ENCODE results near the gene KLK3. TPM values are rescaled to one million over a fixed set of nuclear protein-coding genes. Genes with fewer than 3 reads are reported as not detected.

Gene KLK3
- total RNA-seq, 1 experiment from 2014 or later: not detected

DNA sequence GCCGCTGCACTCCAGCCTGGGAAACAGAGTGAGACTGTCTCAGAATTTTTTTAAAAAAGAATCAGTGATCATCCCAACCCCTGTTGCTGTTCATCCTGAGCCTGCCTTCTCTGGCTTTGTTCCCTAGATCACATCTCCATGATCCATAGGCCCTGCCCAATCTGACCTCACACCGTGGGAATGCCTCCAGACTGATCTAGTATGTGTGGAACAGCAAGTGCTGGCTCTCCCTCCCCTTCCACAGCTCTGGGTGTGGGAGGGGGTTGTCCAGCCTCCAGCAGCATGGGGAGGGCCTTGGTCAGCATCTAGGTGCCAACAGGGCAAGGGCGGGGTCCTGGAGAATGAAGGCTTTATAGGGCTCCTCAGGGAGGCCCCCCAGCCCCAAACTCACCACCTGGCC, 18.3 kb downstream of the KLK3 start, which contains the start of gene KLK2:
TSS of gene KLK2 (plus strand) at position 384 of the 400 bp plus-strand sequence. CDS start 35 bp downstream, outside the sequence.
- peaks cover 100% of the 10 kb centered on the region for H3K27me3 ChIP-seq (ENCODE audit: low read length)
- POLR2A ChIA-PET (ENCODE audit: unreplicated experiment): no interaction called here

DNA sequence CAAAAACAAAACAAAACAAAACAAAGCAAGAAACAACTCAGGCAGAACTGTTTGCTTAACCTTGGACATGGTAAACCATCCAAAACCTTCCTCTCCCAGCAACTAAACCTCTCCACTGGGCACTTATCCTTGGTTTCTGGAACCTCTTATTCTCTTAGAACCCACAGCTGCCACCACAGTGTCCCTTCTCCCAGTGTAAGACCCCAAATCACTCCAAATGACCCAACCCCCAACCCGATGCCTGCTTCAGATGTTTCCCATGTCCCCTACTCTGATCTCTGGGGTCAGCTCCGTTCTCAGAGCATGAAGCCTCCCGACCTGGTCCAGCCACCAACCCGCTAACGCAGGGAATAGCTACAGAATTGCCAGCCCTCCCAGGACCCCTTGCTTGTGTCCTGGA, 19.5 kb downstream of the KLK3 start:
- intact Hi-C loops (cut with micrococcal nuclease): no loop called here
- DNase-seq: no peak
- Histone ChIP-seq H4K20me1 (ENCODE audit: low read length) (no peaks in the 10 kb centered on the region), H3F3A (ENCODE audit: low read length, unreplicated experiment) (no peaks in the 10 kb centered on the region), H3K9me3 (ENCODE audit: low read length) (no peaks in the 10 kb centered on the region), H2AFZ (ENCODE audit: low read length) (no peak overlapping the region), H3K79me2 (ENCODE audit: low read length) (no peaks in the 10 kb centered on the region), H3K9ac (ENCODE audit: low read length) (no peak overlapping the region), H3K4me1 (ENCODE audit: insufficient read depth, low read length) (no peaks in the 10 kb centered on the region), H3K4me3 (ENCODE audit: low read length) (no peak overlapping the region), H3K27me3 (ENCODE audit: low read length) (peaks cover 100% of the 10 kb centered on the region), H3K4me2 (ENCODE audit: low read length) (no peak overlapping the region), H3K27ac (ENCODE audit: low read length) (no peak overlapping the region), H3K36me3 (ENCODE audit: low read depth, low read length) (no peaks in the 10 kb centered on the region), H3K9me2 (replicated peaks; ENCODE audit: low read length) (no peaks in the 10 kb centered on the region)
- ATAC-seq: no peak
- TF ChIP-seq EZH2phosphoT487 (IDR thresholded peaks at IDR 0.05; ENCODE audit: borderline replicate concordance, low read length) (no peak), EZH2 (IDR thresholded peaks at IDR 0.05; ENCODE audit: low read length, unreplicated experiment) (no peak)
- TF ChIP-seq, protein P1, sequence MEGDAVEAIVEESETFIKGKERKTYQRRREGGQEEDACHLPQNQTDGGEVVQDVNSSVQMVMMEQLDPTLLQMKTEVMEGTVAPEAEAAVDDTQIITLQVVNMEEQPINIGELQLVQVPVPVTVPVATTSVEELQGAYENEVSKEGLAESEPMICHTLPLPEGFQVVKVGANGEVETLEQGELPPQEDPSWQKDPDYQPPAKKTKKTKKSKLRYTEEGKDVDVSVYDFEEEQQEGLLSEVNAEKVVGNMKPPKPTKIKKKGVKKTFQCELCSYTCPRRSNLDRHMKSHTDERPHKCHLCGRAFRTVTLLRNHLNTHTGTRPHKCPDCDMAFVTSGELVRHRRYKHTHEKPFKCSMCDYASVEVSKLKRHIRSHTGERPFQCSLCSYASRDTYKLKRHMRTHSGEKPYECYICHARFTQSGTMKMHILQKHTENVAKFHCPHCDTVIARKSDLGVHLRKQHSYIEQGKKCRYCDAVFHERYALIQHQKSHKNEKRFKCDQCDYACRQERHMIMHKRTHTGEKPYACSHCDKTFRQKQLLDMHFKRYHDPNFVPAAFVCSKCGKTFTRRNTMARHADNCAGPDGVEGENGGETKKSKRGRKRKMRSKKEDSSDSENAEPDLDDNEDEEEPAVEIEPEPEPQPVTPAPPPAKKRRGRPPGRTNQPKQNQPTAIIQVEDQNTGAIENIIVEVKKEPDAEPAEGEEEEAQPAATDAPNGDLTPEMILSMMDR (conservative IDR thresholded peaks at IDR 0.05; ENCODE audit: low read depth, low read length): no peak
- BruUV-seq (replicated peaks): no TSS peak
- POLR2A ChIA-PET (ENCODE audit: unreplicated experiment): no interaction called here
- CTCF ChIA-PET: no interaction called here

More for the DNA sequence above, 18.3 kb downstream of the KLK3 start, which contains the start of gene KLK2:
- no peak within 1 kb of the TSS for H3K4me3 ChIP-seq (ENCODE audit: low read length)
- no peaks in the 10 kb centered on the region for H3K9me2 ChIP-seq (replicated peaks; ENCODE audit: low read length)
- no peak within 1 kb of the TSS for H3K9ac ChIP-seq (ENCODE audit: low read length)
- TF ChIP-seq EZH2phosphoT487 (IDR thresholded peaks at IDR 0.05; ENCODE audit: borderline replicate concordance, low read length) (no peak), EZH2 (IDR thresholded peaks at IDR 0.05; ENCODE audit: low read length, unreplicated experiment) (no peak)
- TF ChIP-seq, protein P1 (conservative IDR thresholded peaks at IDR 0.05; ENCODE audit: low read depth, low read length): no peak
- CTCF ChIA-PET: no interaction called here
- no peaks in the 10 kb centered on the region for H3K79me2 ChIP-seq (ENCODE audit: low read length)
- ATAC-seq (no peak), DNase-seq (no peak)
- H3K27ac ChIP-seq (ENCODE audit: low read length): no peak within 1 kb of the TSS
- no peaks in the 10 kb centered on the region for H3K4me1 ChIP-seq (ENCODE audit: insufficient read depth, low read length)
- intact Hi-C loops (cut with micrococcal nuclease): no loop called here
- H3K9me3 ChIP-seq (ENCODE audit: low read length): no peaks in the 10 kb centered on the region
- no TSS peak for BruUV-seq (replicated peaks)
- no peak within 1 kb of the TSS for H2AFZ ChIP-seq (ENCODE audit: low read length)
- no peak within 1 kb of the TSS for H3K4me2 ChIP-seq (ENCODE audit: low read length)
- H4K20me1 ChIP-seq (ENCODE audit: low read length): no peaks in the 10 kb centered on the region
- H3K36me3 ChIP-seq (ENCODE audit: low read depth, low read length): no peaks in the 10 kb centered on the region
- no peaks in the 10 kb centered on the region for H3F3A ChIP-seq (ENCODE audit: low read length, unreplicated experiment)

DNA sequence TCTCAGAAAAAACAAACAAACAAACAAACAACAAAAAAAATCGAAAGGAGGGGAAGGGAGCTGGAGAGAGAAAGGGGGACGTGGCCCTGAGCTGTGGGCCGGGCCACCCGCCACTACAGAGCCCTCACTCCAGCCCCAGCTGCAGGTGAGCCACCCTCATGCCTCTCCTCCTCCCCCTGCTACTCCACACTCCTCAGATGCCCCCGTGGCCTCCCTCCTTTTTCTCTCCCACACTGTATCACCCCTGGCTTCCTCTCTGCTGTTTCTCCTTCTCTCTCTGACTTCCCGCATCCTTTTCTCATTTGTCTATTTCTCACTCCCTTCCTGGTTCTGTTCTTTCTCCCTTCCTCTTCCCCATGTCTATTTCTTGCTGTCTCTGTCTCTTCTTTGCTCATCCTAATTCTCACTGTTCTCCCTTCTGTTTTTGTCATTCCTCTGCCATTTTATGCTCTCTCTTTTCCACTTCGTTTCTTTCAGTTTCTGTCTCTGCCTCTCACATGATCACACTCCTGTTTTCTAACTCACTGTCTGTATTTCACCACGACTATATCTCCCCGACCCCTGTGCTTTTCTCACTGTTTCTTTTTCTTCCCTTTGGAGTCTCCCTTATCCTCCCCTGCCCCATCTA, 21.2 kb downstream of the KLK3 start:
- ATAC-seq (no peak; the same call in 1 of the 2 replicates), DNase-seq (no peak)
- Histone ChIP-seq H2AFZ (ENCODE audit: low read length) (no peak overlapping the region), H3K27ac (ENCODE audit: low read length) (no peak overlapping the region), H3K4me3 (ENCODE audit: low read length) (no peak overlapping the region), H3K36me3 (ENCODE audit: low read depth, low read length) (no peaks in the 10 kb centered on the region), H3F3A (ENCODE audit: low read length, unreplicated experiment) (no peaks in the 10 kb centered on the region), H3K79me2 (ENCODE audit: low read length) (no peaks in the 10 kb centered on the region), H4K20me1 (ENCODE audit: low read length) (no peaks in the 10 kb centered on the region), H3K9me3 (ENCODE audit: low read length) (no peaks in the 10 kb centered on the region), H3K9ac (ENCODE audit: low read length) (no peak overlapping the region), H3K4me2 (ENCODE audit: low read length) (no peak overlapping the region), H3K9me2 (replicated peaks; ENCODE audit: low read length) (no peaks in the 10 kb centered on the region), H3K4me1 (ENCODE audit: insufficient read depth, low read length) (no peaks in the 10 kb centered on the region), H3K27me3 (ENCODE audit: low read length) (peaks cover 100% of the 10 kb centered on the region)
- CTCF ChIA-PET: no interaction called here
- POLR2A ChIA-PET (ENCODE audit: unreplicated experiment): no interaction called here
- intact Hi-C loops (cut with micrococcal nuclease): no loop called here
- TF ChIP-seq EZH2phosphoT487 (IDR thresholded peaks at IDR 0.05; ENCODE audit: borderline replicate concordance, low read length) (no peak), EZH2 (IDR thresholded peaks at IDR 0.05; ENCODE audit: low read length, unreplicated experiment) (no peak)
- TF ChIP-seq, protein P1 (conservative IDR thresholded peaks at IDR 0.05; ENCODE audit: low read depth, low read length): no peak
- BruUV-seq (replicated peaks): no TSS peak
